ENCODE measurements around the gene FOXJ1. TPM values are rescaled to one million over a fixed set of nuclear protein-coding genes. Genes with fewer than 3 reads are reported as not detected.

The FOXJ1 gene
- total and polyA plus RNA-seq, 2 of the 4 experiments (the other 2 are of a cell fraction) = 0.05 TPM; not detected in 1

GRCh38 chr17:76134911-76135809, 5.9 kb downstream of the FOXJ1 start:
- Histone ChIP-seq H3K27ac (ENCODE audit: insufficient read depth, low read length) (no peak overlapping the region), H2AK5ac (ENCODE audit: low read depth, low read length) (no peak overlapping the region), H3K4ac (ENCODE audit: low read depth, low read length) (no peak overlapping the region), H3K18ac (ENCODE audit: low read depth, low read length) (no peak overlapping the region), H3K14ac (replicated peaks; ENCODE audit: low read depth, low read length) (no peak overlapping the region), H3K36me3 (ENCODE audit: control insufficient read depth, insufficient read depth, low read length) (no peaks in the 10 kb centered on the region), H4K5ac (ENCODE audit: low read depth, low read length) (no peak overlapping the region), H2BK15ac (ENCODE audit: low read depth, low read length) (no peak overlapping the region), H3K9ac (ENCODE audit: low read depth, low read length) (no peak overlapping the region), H2BK5ac (ENCODE audit: low read depth, low read length, poor library complexity, severe bottlenecking) (no peak overlapping the region), H2BK120ac (ENCODE audit: low read depth, low read length) (no peak overlapping the region), H3K79me1 (ENCODE audit: low read depth in 1 of 2, low read length in 2 of 2) (no peaks in the 10 kb centered on the region), H2BK20ac (ENCODE audit: low read depth, low read length) (no peak overlapping the region), H4K8ac (ENCODE audit: low read depth in 2 of 2, low read length in 2 of 2) (no peak overlapping the region), H3K4me2 (ENCODE audit: low read depth, low read length) (no peak overlapping the region), H3K27me3 (ENCODE audit: control insufficient read depth, insufficient read depth, low read length) (peaks cover 88% of the 10 kb centered on the region), H3K4me3 (ENCODE audit: insufficient read depth, low read depth, low read length) (no peak overlapping the region), H4K20me1 (ENCODE audit: insufficient read depth, low read length) (no peaks in the 10 kb centered on the region), H3K56ac (ENCODE audit: extremely low read depth, insufficient read depth, low read length) (no peak overlapping the region), H3K9me1 (ENCODE audit: insufficient read depth, low read length) (no peaks in the 10 kb centered on the region), H3K9me3 (ENCODE audit: control insufficient read depth, insufficient read depth, low read length) (no peaks in the 10 kb centered on the region), H4K91ac (ENCODE audit: insufficient read depth, low read depth, low read length) (no peak overlapping the region), H3K4me1 (ENCODE audit: control insufficient read depth, insufficient read depth, low read length) (no peaks in the 10 kb centered on the region), H3K23ac (ENCODE audit: low read depth, low read length) (no peak overlapping the region), H2AK9ac (replicated peaks; ENCODE audit: low read depth, low read length, poor library complexity) (peak overlapping the region; percentile 42), H2AFZ (replicated peaks; ENCODE audit: low read length, poor library complexity) (peak overlapping the region; percentile 51)
- POLR2A ChIA-PET (ENCODE audit: unreplicated experiment) = no interaction called here
- CTCF ChIA-PET = interaction anchor here (0.7 kb wide), 1 partner anchor 10 kb away, joined by 4 read pairs; no protein-coding TSS in a partner anchor
- no TSS peak for BruUV-seq (replicated peaks)
- 8% methylated on average over 5 of the region's 22 CpGs; no CpG with 5 or more reads in 1 of the 2 experiments for WGBS, 2 experiments (ENCODE audit: extremely low coverage in 2 of 2, insufficient read length in 1 of 2)
- in situ Hi-C loops (cut with MboI; ENCODE audit: low sequenced_read_pairs) = no loop called here
- no peak for TF ChIP-seq POLR2A (IDR thresholded peaks at IDR 0.05; ENCODE audit: low read depth, low read length)
- TF ChIP-seq RFX5 (IDR thresholded peaks at IDR 0.05; ENCODE audit: low read depth, low read length) = no peak
- TF ChIP-seq RCOR1 (IDR thresholded peaks at IDR 0.05; ENCODE audit: insufficient replicate concordance, low read length) = no peak
- TF ChIP-seq ELK1 (IDR thresholded peaks at IDR 0.05; ENCODE audit: borderline replicate concordance, low read depth, low read length) = no peak
- no peak for TF ChIP-seq CHD1 (IDR thresholded peaks at IDR 0.05; ENCODE audit: low read depth, low read length)
- dilution Hi-C loops (cut with HindIII; ENCODE audit: low sequenced_read_pairs, unreplicated experiment) = no loop called here
- DNase-seq (no peak), ATAC-seq (ENCODE audit: low read depth) (no peak)
- intact Hi-C loops (cut with micrococcal nuclease) = loop anchor here (5.0 kb wide), 1 partner anchor 132 kb away; the partner anchor contains the start of gene UBALD2

All from IMR-90 (cell line).